HG02642 (cell line): ENCODE results near the gene PGPEP1.
A peak's percentile ranks its signal among the peaks of the same experiment; 100 is the strongest.

Experiments used
- ATAC-seq: cut with Tn5 transposase; IDR thresholded peaks from one replicate; pipeline ENCODE4 v1.9.1; 2021; ENCODE audit warnings: mild to moderate bottlenecking; ENCODE audit not compliant: unreplicated experiment, poor library complexity

The PGPEP1 gene

GRCh38 chr19:18415178-18415867, 74.9 kb downstream of the PGPEP1 start:
- no peak for ATAC-seq

- ATAC-seq, result no peak
Measured at GRCh38 chr19:18416778-18417249, 76.4 kb downstream of the PGPEP1 start.

GRCh38 chr19:18417250-18418028, 77.0 kb downstream of the PGPEP1 start:
- ATAC-seq, result no peak

- no peak for ATAC-seq
Measured at GRCh38 chr19:18418029-18418482, 77.7 kb downstream of the PGPEP1 start.

- no peak for ATAC-seq
Measured at GRCh38 chr19:18418483-18419194, 78.2 kb downstream of the PGPEP1 start.

- ATAC-seq, result peak; percentile 56
Measured at GRCh38 chr19:18419195-18419698, 78.8 kb downstream of the PGPEP1 start, which contains the start of gene SSBP4. Gene SSBP4 (plus strand): TSS chr19:18419398. CDS start chr19:18419649, 251 bp downstream.
